ENCODE measurements around the gene RMND5B.
"Not testable (repeated sequence)": the region's sequence is repeated elsewhere in the genome, so short reads cannot be mapped to it uniquely, and the experiment has no call there.

Gene RMND5B

DNA sequence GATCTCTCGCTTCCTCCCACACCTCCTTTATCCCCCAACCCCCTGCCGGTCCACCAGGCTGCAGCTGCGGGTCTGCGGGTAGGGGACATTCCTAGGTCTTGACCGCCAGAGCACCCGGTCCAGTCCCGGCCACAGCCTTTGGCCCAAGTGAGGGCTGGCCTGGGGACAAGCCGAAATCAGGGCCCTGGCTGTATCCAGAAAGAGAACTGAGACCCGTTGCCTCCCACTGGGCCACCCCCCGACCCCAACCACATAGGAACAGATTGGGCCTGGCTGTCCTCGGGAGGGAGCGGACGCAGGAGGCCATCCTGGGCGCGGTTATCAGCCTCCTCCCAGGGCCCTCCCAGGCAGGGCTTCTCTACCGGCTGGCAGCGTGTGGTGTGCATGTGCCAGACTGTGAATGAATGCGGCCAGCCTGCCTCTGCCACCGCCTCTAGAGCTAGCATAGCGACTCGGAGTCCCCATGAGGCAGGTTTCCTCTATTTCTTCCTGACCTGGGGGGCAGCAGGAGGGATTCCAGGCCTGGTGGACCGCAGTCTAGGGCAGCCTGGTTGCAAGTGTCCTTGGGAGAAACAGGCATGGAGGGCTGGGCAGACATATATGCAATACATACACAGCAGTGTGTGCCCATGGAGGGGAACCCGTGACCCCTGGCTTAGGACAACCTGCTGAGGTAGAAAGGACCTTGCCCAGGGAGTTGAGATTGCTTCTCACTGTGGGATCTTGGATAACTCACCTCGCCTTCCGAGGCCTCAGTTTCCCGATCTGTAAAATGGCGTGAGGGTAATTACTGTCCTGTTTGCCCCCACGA is 16.3 kb upstream of the RMND5B start:
- peak; percentile 45 for DNase-seq

DNA sequence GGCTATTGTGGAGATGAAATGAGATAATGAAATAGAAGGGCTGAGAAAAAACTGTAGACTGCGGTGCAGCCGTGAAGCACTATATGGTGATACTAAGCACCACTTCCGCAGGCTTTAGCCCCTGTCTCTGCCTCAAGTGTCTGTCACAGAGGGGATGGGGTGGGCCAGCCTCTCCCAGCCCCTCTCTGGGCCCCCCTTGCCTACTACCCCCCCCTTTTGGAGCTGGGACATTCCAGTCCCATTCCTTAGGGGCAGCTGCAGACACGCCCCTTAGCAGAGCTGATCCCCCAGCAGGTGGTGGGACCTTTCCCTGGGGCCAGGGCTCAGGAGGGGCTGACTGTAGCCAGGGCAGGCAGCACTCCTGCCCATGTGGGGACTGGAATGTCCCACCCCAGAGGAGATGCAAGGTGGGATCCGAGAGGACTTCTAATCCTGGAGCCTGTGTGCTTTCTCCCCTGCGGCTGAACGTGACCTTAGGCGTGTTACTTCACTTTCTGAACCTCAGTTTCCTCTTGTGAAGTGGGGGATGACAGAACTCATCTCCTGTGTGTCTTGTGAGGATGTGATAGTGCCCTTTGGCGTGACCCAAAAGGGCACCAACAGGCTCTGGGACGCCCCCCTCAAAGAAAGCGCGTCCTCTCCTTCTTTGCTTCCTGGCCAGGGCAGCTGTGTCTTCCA is 15.5 kb upstream of the RMND5B start:
- DNase-seq: no peak

DNA sequence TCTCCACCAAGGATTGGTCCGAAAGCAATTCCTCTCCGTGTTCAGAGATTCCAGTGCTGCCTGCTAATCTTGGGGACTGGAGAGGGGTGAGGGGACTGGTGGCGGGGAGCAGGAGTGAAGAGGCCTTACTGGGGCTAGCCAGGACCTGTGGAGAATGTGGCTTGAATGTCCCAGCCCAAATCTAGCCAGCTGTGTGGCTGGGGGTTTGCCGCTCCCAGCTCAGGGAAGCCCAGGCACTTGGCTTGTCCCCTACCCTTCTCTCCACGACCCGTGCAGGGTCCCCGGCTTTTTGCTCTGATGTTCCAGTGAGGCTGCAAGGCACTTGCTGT is 15.0 kb upstream of the RMND5B start:
- DNase-seq: no peak

GRCh38 chr5:178116143-178116885 is 14.5 kb upstream of the RMND5B start:
- DNase-seq: peak; percentile 70

- no peak for DNase-seq
Measured at GRCh38 chr5:178117923-178118701, 12.7 kb upstream of the RMND5B start.

DNA sequence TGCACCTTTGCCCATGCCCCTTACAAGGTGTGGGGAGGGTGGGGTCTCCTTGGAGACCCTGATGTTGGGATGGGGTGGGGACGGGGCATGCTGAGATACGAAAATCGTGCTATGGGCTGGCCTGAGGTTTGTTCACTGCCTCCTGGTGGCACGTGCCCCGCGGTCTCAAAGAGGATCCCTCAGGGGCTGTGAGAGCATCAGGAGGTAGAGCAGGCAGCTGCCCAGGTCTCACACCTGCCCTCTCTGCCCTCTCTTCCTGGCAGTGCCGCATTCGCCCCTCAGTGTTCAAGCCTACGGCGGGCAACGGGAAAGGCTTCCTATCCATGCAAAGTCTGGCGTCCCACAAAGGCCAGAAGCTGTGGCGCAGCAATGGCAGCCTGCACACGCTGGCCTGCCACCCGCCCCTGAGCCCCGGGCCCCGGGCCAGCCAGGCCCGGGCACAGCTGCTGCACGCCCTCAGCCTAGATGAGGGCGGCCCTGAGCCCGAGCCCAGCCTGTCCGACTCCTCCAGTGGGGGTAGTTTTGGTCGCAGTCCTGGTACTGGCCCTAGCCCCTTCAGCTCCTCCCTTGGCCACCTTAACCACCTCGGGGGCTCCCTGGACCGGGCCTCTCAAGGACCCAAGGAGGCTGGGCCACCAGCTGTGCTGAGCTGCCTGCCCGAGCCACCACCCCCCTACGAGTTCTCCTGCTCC is 10.8 kb upstream of the RMND5B start:
- no peak for DNase-seq

- DNase-seq: peak; percentile 90
Measured at GRCh38 chr5:178120607-178121357, 10.0 kb upstream of the RMND5B start.

- no peak for DNase-seq
Measured at GRCh38 chr5:178121391-178122276, 9.2 kb upstream of the RMND5B start.

GRCh38 chr5:178122346-178122745 is 8.5 kb upstream of the RMND5B start:
- DNase-seq: no peak

GRCh38 chr5:178123094-178123965 is 7.5 kb upstream of the RMND5B start:
- no peak for DNase-seq

DNA sequence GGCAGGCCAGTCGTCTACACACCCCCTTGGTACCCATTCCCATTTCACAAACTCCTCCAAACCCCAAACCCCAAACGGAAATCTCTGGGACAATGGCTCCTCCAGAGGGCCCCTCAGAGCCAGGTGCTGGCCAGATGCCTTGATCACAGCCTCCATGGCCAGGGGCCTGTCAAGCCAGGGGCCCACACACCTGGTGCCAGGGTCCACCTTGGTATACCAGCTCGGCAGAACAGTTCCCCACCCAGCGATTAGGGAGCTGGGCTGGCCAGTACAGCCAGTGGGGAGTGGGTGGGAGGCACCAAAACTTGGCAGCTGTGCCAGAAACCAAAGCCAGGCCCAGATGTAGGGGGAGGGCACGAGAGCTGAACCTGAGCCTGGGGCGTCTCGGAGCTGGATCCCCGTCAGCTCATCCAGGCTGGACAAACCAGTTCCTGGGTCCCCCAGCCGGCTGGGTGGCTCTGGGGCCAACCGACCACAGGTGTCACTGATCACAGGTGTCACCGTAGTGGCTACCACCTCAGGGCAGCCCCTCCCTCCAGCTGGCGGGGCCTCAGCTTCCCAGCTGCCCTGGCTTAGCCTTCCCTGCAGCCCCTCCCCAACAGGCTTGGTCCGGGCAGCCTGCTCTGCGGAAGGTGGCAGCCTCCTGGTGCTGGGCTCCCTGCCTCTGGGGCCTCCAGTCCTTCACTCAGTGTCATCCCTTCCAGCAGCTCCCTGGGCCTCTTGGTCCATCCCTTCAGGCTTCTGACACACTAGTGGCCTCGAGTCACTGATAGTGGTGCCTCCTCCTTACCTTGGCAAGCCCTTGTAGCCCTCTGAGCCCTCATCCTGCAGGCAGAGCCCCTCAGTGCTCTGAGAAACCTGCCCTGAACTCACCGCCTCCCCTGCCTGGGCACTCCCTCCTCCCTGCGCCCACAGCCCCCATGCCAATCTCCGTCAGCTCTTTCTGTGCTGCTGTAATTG is 6.6 kb upstream of the RMND5B start:
- DNase-seq: no peak

GRCh38 chr5:178125253-178125906 is 5.4 kb upstream of the RMND5B start:
- no peak for DNase-seq

DNA sequence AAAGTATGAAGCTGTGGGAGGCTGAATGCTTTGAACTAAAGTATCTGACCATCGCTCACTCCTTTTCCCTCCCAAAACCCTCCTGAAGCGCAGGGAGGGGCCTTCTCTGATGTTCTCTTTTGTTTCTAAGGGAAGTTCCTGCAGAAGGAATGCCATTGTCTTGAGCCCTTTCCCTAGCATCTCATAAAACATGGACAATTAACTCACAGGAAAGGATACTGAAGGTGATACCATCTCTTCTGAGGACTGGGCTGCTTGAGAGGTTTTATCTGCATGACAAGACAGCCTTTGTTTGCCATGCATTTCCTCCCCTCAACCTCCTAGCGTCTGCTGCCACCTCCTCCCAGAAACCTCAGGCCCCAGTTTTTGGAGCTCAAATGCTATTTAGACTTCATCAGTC is 4.3 kb upstream of the RMND5B start:
- DNase-seq: no peak

GRCh38 chr5:178127300-178128009 is 3.4 kb upstream of the RMND5B start:
- not testable (repeated sequence) for DNase-seq

DNA sequence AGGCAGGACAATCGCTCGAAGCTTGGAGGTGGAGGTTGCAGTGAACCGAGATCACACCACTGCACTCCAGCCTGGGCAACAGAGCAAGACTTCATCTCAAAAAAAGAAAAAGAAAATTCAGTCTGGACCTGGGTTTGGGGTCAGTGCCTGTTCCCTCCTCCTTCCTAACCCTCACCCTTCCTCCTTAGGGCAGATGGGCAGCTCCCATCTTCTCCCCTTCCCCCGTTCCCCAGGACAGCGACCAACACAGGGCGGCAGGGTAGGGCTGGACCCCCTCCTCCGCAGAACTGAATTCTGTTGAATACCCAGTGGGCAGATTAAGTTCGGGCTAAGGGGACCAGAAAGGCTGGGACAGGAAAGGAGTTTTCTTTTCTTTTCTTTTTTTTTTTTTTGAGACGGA is 1.5 kb upstream of the RMND5B start:
- no peak for DNase-seq

DNA sequence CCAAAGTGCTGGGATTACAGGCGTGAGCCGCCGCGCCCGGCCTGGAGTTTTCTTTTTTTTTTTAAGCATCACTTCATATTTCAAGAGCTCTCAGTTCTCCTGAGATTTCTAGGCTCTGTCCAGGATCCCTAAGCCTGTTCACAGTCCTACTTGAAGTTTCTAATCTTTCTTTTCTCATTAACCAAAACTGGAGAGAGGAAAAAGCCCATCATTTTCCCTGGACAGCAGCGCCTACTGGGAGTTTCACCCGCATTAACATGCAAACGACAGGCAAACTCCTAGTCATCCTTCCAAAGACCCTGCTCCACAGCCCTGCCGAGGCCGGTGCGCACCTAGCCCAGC is 609 bp upstream of the RMND5B start:
- DNase-seq: not testable (repeated sequence)

DNA sequence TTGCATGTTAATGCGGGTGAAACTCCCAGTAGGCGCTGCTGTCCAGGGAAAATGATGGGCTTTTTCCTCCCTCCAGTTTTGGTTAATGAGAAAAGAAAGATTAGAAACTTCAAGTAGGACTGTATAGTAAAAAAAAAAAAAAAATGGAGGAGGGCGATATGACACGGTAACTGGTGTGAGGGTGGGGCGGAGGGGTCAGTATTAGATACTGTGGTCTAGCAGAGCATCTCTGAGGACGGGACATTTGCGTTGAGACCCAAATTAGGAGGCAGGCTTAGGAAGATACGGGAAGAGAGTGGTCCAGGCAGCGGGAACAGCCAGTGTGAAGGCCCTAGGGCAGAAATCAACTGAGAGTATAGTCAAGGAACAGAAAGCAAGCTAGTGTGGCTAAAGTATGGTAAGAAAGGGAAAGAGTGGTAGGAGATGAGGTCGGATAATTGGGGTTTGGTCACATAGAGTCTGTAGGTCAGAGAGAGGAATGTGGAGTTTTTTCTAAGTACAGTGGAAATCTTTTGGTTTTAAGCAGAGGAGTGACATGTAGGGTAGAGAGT is 707 bp downstream of the RMND5B start:
- no peak for DNase-seq
